Lower leg skin (tissue), 4 donors: ENCODE results near the gene NCF4. TPM values are rescaled to one million over a fixed set of nuclear protein-coding genes. Genes with fewer than 3 reads are reported as not detected.

Experiments
- DNase-seq, 2 donors: peaks; one replicate each; pipeline ENCODE4 v3.0.0-alpha.2; 2019; ENCODE audit warnings: low spot score in 2 of 2
- H3K4me3 ChIP-seq: fragments of 200-600 bp; sonication (generic); 2 replicates; pipeline ENCODE4 v1.5.1; 2017; ENCODE audit warnings: mild to moderate bottlenecking, low read depth; ENCODE audit not compliant: poor library complexity, severe bottlenecking
- POLR2A ChIP-seq, 2 donors: fragments of 450-650 bp; IDR thresholded peaks; one replicate each; pipeline ENCODE4 v1.6.1; 2016 to 2017; ENCODE audit warnings: antibody characterized with exemption in 2 of 2, mild to moderate bottlenecking in 1 of 2, moderate library complexity in 1 of 2
- WGBS, 2 donors: methylation state at CpG; one replicate each; pipeline ENCODE4 v1.1.5; 2018; 5-methylcytosine and 5-hydroxymethylcytosine counted together
- intact Hi-C: fragments of 100-400 bp; cut with DNase I; formaldehyde crosslinking; loops from one replicate; pipeline ENCODE4 v1.15.0; 2023; ENCODE audit warnings: low total_unique reads
- total RNA-seq, 4 donors: library from RNA; depleted of rRNA; stranded (reverse); fragments of >200 nt; gene quantifications; one replicate each; pipeline ENCODE4 v1.1.0, GENCODE V29; 2016
- TF ChIP-seq, protein P1 (sequence below), 3 donors: fragments of 450-650 bp; IDR thresholded peaks; one replicate each; pipeline ENCODE4 v1.5.1; 2016; ENCODE audit warnings: antibody characterized with exemption in 3 of 3, mild to moderate bottlenecking in 3 of 3, moderate library complexity in 2 of 3

NCF4 gene
- total RNA-seq, 4 donors from 2014 or later, result 2.6 to 6.4 (median 5.4) TPM

DNA sequence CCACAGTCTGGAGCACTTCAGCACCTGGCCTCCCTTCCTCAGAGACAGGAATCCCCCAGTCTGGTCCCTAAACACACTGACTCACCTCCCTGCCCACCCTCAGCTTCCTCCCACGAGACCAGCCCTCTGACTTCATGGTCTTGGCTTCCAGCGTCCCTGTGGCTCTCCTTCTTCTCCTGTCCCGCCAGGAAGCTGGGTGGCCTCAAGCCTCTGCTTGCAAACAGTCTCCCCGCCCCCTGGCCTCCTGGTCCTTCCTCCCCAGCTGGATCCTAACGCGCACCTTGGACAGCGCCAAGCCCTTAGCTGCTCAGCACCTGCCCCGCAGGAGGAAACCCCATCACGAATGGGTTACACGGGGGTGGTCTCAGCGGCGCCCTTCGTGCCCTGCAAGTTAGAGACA, 4.5 kb downstream of the NCF4 start:
- intact Hi-C loops, result no loop called here
- no peak for DNase-seq
- 17 to 29% methylated on average over 13 of the region's 13 CpGs for WGBS, 2 donors
- TF ChIP-seq, protein P1, sequence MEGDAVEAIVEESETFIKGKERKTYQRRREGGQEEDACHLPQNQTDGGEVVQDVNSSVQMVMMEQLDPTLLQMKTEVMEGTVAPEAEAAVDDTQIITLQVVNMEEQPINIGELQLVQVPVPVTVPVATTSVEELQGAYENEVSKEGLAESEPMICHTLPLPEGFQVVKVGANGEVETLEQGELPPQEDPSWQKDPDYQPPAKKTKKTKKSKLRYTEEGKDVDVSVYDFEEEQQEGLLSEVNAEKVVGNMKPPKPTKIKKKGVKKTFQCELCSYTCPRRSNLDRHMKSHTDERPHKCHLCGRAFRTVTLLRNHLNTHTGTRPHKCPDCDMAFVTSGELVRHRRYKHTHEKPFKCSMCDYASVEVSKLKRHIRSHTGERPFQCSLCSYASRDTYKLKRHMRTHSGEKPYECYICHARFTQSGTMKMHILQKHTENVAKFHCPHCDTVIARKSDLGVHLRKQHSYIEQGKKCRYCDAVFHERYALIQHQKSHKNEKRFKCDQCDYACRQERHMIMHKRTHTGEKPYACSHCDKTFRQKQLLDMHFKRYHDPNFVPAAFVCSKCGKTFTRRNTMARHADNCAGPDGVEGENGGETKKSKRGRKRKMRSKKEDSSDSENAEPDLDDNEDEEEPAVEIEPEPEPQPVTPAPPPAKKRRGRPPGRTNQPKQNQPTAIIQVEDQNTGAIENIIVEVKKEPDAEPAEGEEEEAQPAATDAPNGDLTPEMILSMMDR (IDR thresholded peaks at IDR 0.05), result no peak
- TF ChIP-seq POLR2A (IDR thresholded peaks at IDR 0.05), result no peak
- no peak overlapping the region for H3K4me3 ChIP-seq

DNA sequence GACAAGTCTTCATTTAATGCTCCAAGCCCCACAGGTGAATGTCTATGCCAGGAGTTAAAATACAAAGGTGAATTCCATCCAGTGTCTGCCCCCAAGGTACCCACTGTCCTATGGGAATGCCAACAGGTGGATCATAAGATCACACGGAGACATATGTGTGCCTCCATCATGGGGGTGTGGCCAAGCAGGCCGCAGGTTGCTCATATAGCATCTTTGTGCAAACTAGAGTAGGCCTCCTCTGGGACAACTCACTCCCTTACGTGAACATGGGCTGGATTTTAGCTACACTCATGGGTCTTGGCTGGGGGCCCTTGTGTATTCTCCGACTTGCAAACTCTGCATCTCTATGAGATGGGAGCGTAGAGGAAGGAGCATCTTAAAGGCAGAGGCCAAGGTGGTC, 6.9 kb downstream of the NCF4 start:
- intact Hi-C loops, result no loop called here
- peak in 1 of 2 donors; percentile 65 for DNase-seq
- no peak overlapping the region for H3K4me3 ChIP-seq
- TF ChIP-seq POLR2A (IDR thresholded peaks at IDR 0.05), result no peak
- TF ChIP-seq, protein P1 (IDR thresholded peaks at IDR 0.05), result no peak
- 80 to 85% methylated on average over 5 of the region's 5 CpGs for WGBS, 2 donors

GRCh38 chr22:36868546-36869181, 7.9 kb downstream of the NCF4 start:
- WGBS, 2 donors, result 56 to 71% methylated on average over 5 of the region's 5 CpGs
- intact Hi-C loops, result no loop called here
- TF ChIP-seq, protein P1 (IDR thresholded peaks at IDR 0.05), result no peak
- TF ChIP-seq POLR2A (IDR thresholded peaks at IDR 0.05), result no peak
- DNase-seq, result peak in 1 of 2 donors; percentile 67
- no peak overlapping the region for H3K4me3 ChIP-seq

DNA sequence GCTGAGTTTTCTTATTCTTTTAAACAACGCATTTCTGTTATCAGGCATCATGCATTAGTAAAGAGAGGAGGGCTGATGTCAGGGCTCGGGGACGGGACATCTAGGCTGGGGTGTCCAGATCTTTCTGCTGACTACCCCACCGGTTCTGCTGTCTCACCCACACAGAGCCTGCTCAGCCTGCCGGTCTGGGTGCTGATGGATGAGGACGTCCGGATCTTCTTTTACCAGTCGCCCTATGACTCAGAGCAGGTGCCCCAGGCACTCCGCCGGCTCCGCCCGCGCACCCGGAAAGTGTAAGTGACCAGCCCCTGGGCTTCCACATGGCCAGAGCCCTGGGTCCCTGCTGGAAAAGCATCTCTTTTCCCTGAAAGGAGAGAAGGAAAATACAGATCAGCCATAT, 9.4 kb downstream of the NCF4 start:
- intact Hi-C loops, result no loop called here
- WGBS, 2 donors, result 47 to 52% methylated on average over 14 of the region's 14 CpGs
- H3K4me3 ChIP-seq, result no peak overlapping the region

DNA sequence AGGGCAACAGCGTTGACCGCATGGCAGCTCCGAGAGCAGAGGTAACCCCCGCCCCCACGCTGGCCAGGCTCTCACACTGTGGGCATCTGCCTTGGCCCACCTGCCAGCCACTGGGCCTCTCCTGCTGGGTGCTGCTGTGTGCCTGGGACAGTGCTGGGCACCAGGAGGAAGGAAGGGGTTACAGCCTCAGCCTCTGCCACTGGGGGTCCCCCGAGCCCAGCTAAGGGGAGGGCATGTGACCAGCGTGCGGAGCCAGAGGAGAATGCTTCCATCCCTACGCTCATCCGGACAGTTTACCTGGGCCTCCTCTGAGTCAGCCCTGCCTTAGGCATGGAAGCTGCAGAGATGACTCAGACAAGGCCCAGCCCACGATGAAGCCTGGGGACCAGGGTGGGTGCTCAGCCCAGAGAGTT, 10.9 kb downstream of the NCF4 start:
- TF ChIP-seq, protein P1 (IDR thresholded peaks at IDR 0.05), result no peak
- TF ChIP-seq POLR2A (IDR thresholded peaks at IDR 0.05), result no peak
- no peak for DNase-seq
- intact Hi-C loops, result no loop called here
- no peak overlapping the region for H3K4me3 ChIP-seq
- WGBS, 2 donors, result 33 to 60% methylated on average over 8 to 11 of the region's 11 CpGs

More for the DNA sequence above, 9.4 kb downstream of the NCF4 start:
- DNase-seq, result no peak
- TF ChIP-seq, protein P1 (IDR thresholded peaks at IDR 0.05), result no peak
- TF ChIP-seq POLR2A (IDR thresholded peaks at IDR 0.05), result no peak

DNA sequence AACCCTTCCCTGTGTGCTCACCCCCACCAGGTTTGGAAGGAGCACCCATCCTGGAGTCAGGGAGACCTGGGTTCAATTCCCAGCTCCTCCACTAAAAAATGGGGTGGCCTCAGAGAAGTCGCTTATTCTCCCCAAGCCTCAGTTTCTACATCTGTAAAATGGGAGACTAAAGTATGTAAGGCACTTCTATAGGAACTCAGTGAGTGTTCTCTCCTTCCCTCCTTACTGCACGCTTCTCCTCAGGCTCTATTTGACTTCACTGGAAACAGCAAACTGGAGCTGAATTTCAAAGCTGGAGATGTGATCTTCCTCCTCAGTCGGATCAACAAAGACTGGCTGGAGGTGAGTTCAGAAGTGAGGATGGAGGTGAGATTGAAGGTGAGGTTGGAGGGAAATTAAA, 11.3 kb downstream of the NCF4 start:
- intact Hi-C loops, result no loop called here
- no peak for DNase-seq
- TF ChIP-seq, protein P1 (IDR thresholded peaks at IDR 0.05), result no peak
- TF ChIP-seq POLR2A (IDR thresholded peaks at IDR 0.05), result no peak
- WGBS, 2 donors, result 89 to 96% methylated on average over 3 of the region's 3 CpGs
- H3K4me3 ChIP-seq, result no peak overlapping the region
